Duodenal mucosa (tissue), 2 donors: ENCODE measurements around the gene AKAP12.

Experiments
- H3K27ac ChIP-seq: one replicate; pipeline ENCODE4 v1.7.0; 2013; ENCODE audit warnings: low read depth, low read length
- H3K27me3 ChIP-seq, 2 donors: one replicate each; pipeline ENCODE4 v1.7.0; 2013; ENCODE audit warnings: low read length in 2 of 2, control low read depth in 1 of 2; ENCODE audit not compliant: insufficient read depth in 2 of 2, control insufficient read depth in 1 of 2
- H3K36me3 ChIP-seq, 2 donors: one replicate each; pipeline ENCODE4 v1.7.0; 2013; ENCODE audit warnings: low read length in 2 of 2, control low read depth in 1 of 2; ENCODE audit not compliant: insufficient read depth in 2 of 2, control insufficient read depth in 1 of 2
- H3K4me1 ChIP-seq, 2 donors: one replicate each; pipeline ENCODE4 v1.7.0; 2013; ENCODE audit warnings: low read length in 2 of 2, control low read depth in 1 of 2; ENCODE audit not compliant: insufficient read depth in 2 of 2, control insufficient read depth in 1 of 2
- H3K4me3 ChIP-seq, 2 donors: one replicate each; pipeline ENCODE4 v1.7.0; 2013; ENCODE audit warnings: low read length in 2 of 2, low read depth in 1 of 2
- H3K9ac ChIP-seq, 2 donors: one replicate each; pipeline ENCODE4 v1.7.0; 2013; ENCODE audit warnings: low read length in 2 of 2, low read depth in 1 of 2
- H3K9me3 ChIP-seq, 2 donors: one replicate each; pipeline ENCODE4 v1.7.0; 2013; ENCODE audit warnings: low read length in 2 of 2, control low read depth in 1 of 2; ENCODE audit not compliant: control insufficient read depth in 1 of 2

AKAP12 gene

GRCh38 chr6:151239603-151240035, at the start of gene AKAP12:
TSS of gene AKAP12 (plus strand) at chr6:151239967. CDS start at chr6:151240563, 596 bp downstream.
- peak within 1 kb of the TSS; percentile 46 for H3K27ac ChIP-seq
- H3K27me3 ChIP-seq, result peaks cover 23 to 27% of the 10 kb centered on the region in 2 donors
- H3K4me3 ChIP-seq, result peak within 1 kb of the TSS; percentile 49 to 59
- no peaks in the 10 kb centered on the region for H3K36me3 ChIP-seq
- peaks cover 5 to 7% of the 10 kb centered on the region in 2 donors for H3K4me1 ChIP-seq
- H3K9ac ChIP-seq, result peak within 1 kb of the TSS in 1 of 2 donors; percentile 40
- H3K9me3 ChIP-seq, result no peaks in the 10 kb centered on the region

GRCh38 chr6:151191527-151191926, 48.2 kb upstream of the AKAP12 start:
- Histone ChIP-seq H3K36me3 (no peaks in the 10 kb centered on the region), H3K27ac (no peak overlapping the region), H3K9me3 (no peaks in the 10 kb centered on the region), H3K4me1 (no peaks in the 10 kb centered on the region), H3K4me3 (no peak overlapping the region), H3K9ac (no peak overlapping the region), H3K27me3 (no peaks in the 10 kb centered on the region)

- Histone ChIP-seq H3K9me3 (no peaks in the 10 kb centered on the region), H3K36me3 (no peaks in the 10 kb centered on the region), H3K27ac (no peak overlapping the region), H3K27me3 (no peaks in the 10 kb centered on the region), H3K4me3 (no peak overlapping the region), H3K4me1 (no peaks in the 10 kb centered on the region), H3K9ac (no peak overlapping the region)
These were observed 43.2 kb upstream of the AKAP12 start for GRCh38 chr6:151196555-151196954.

GRCh38 chr6:151197556-151197955, 42.2 kb upstream of the AKAP12 start:
- no peaks in the 10 kb centered on the region for H3K36me3 ChIP-seq
- no peaks in the 10 kb centered on the region for H3K27me3 ChIP-seq
- no peak overlapping the region for H3K4me3 ChIP-seq
- H3K4me1 ChIP-seq, result no peaks in the 10 kb centered on the region
- H3K9ac ChIP-seq, result no peak overlapping the region
- H3K27ac ChIP-seq, result no peak overlapping the region
- H3K9me3 ChIP-seq, result no peaks in the 10 kb centered on the region

- Histone ChIP-seq H3K9ac (no peak overlapping the region), H3K9me3 (no peaks in the 10 kb centered on the region)
These were observed 39.8 kb upstream of the AKAP12 start for GRCh38 chr6:151199991-151200390.

GRCh38 chr6:151205721-151206600, 33.8 kb upstream of the AKAP12 start:
- no peaks in the 10 kb centered on the region for H3K36me3 ChIP-seq
- H3K27ac ChIP-seq, result no peak overlapping the region
- H3K4me3 ChIP-seq, result no peak overlapping the region
- no peaks in the 10 kb centered on the region for H3K27me3 ChIP-seq
- peaks cover under 1 to 1% of the 10 kb centered on the region in 2 donors for H3K9me3 ChIP-seq
- H3K4me1 ChIP-seq, result no peaks in the 10 kb centered on the region
- no peak overlapping the region for H3K9ac ChIP-seq

More at GRCh38 chr6:151199991-151200390, 39.8 kb upstream of the AKAP12 start:
- Histone ChIP-seq H3K36me3 (no peaks in the 10 kb centered on the region), H3K4me3 (no peak overlapping the region), H3K27me3 (no peaks in the 10 kb centered on the region), H3K27ac (no peak overlapping the region), H3K4me1 (no peaks in the 10 kb centered on the region)

- Histone ChIP-seq H3K36me3 (no peaks in the 10 kb centered on the region), H3K9me3 (peaks cover 3 to 4% of the 10 kb centered on the region in 2 donors), H3K4me1 (no peaks in the 10 kb centered on the region), H3K27ac (no peak overlapping the region), H3K9ac (no peak overlapping the region), H3K27me3 (no peaks in the 10 kb centered on the region), H3K4me3 (no peak overlapping the region)
These were observed 32.1 kb upstream of the AKAP12 start for GRCh38 chr6:151207674-151208073.

GRCh38 chr6:151209071-151209831, 30.5 kb upstream of the AKAP12 start:
- Histone ChIP-seq H3K4me3 (peak overlapping the region in 1 of 2 donors; percentile 46), H3K36me3 (no peaks in the 10 kb centered on the region), H3K4me1 (no peaks in the 10 kb centered on the region), H3K9ac (no peak overlapping the region), H3K27me3 (no peaks in the 10 kb centered on the region), H3K27ac (no peak overlapping the region), H3K9me3 (peaks cover 3 to 4% of the 10 kb centered on the region in 2 donors)

- no peaks in the 10 kb centered on the region for H3K27me3 ChIP-seq
- no peaks in the 10 kb centered on the region for H3K4me1 ChIP-seq
- no peak overlapping the region for H3K4me3 ChIP-seq
- no peak overlapping the region for H3K27ac ChIP-seq
- peaks cover 3 to 4% of the 10 kb centered on the region in 2 donors for H3K9me3 ChIP-seq
- H3K36me3 ChIP-seq, result no peaks in the 10 kb centered on the region
- H3K9ac ChIP-seq, result no peak overlapping the region
These were observed 28.7 kb upstream of the AKAP12 start for GRCh38 chr6:151211075-151211474.

GRCh38 chr6:151213352-151213751, 26.4 kb upstream of the AKAP12 start:
- Histone ChIP-seq H3K27ac (no peak overlapping the region), H3K36me3 (no peaks in the 10 kb centered on the region), H3K9me3 (peaks cover 3 to 4% of the 10 kb centered on the region in 2 donors), H3K9ac (no peak overlapping the region), H3K27me3 (no peaks in the 10 kb centered on the region), H3K4me1 (no peaks in the 10 kb centered on the region), H3K4me3 (no peak overlapping the region)
